GM10266 (cell line): ENCODE data around the gene MAST2.
"Not testable (repeated sequence)": the region's sequence is repeated elsewhere in the genome, so short reads cannot be mapped to it uniquely, and the experiment has no call there.

Experiments used
- DNase-seq: peaks from one replicate; pipeline ENCODE4 v3.0.0; 2012; ENCODE audit errors: extremely low spot score
- TF ChIP-seq, protein P1 (sequence below): IDR thresholded peaks from 2 replicates; pipeline ENCODE4 v1.5.1; 2012; ENCODE audit warnings: mild to moderate bottlenecking, low read depth; ENCODE audit not compliant: control insufficient read depth, insufficient read depth; ENCODE audit errors: missing control alignments

Gene MAST2

DNA sequence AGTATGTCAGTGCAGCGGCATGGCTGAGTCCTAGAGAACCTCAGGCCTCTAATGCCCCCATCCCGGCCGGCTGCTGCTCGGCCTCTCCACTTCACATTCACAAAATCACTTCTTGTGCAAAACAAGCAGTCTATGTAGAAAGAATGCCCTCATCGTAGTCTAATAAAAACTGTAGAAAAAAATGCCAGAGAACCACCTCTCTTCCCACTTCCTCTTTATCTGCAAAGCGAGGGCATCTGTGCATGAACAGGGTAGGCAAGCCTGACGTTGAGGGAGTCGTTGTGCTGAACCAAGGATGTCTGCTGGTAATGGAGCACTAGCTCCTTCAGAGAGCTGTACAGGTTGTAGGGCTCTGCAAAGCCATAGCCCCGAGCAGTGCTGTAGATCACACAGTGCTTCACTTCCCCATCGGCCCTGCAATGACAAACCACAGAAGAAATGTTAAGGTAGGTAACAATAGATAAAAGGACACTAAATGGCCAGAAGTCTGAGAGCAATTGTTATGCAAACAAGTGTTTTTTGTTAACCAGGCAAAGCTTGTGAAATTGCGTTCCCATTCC is 240.1 kb downstream of the MAST2 start:
- peak; percentile 48 for DNase-seq
- TF ChIP-seq, protein P1, sequence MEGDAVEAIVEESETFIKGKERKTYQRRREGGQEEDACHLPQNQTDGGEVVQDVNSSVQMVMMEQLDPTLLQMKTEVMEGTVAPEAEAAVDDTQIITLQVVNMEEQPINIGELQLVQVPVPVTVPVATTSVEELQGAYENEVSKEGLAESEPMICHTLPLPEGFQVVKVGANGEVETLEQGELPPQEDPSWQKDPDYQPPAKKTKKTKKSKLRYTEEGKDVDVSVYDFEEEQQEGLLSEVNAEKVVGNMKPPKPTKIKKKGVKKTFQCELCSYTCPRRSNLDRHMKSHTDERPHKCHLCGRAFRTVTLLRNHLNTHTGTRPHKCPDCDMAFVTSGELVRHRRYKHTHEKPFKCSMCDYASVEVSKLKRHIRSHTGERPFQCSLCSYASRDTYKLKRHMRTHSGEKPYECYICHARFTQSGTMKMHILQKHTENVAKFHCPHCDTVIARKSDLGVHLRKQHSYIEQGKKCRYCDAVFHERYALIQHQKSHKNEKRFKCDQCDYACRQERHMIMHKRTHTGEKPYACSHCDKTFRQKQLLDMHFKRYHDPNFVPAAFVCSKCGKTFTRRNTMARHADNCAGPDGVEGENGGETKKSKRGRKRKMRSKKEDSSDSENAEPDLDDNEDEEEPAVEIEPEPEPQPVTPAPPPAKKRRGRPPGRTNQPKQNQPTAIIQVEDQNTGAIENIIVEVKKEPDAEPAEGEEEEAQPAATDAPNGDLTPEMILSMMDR = no peak

DNA sequence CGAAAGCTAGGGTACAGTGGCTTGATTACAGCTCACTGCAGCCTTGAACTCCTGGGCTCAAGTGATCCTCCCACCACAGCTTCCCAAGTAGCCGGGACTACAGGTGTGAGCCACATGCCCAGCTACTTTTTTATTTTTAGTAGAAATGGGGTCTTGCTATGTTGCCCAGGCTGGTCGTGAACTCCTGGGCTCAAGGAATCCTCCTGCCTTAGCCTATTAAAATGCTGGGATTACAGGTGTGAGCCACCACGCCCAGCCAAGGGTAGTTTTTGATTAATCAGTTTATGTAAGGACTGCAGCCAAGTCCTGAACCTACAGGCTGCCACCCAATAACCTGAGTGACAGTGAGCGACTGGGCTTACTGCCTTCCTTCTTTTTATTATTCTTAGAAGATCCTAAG is 240.7 kb downstream of the MAST2 start:
- TF ChIP-seq, protein P1 = no peak
- no peak for DNase-seq

DNA sequence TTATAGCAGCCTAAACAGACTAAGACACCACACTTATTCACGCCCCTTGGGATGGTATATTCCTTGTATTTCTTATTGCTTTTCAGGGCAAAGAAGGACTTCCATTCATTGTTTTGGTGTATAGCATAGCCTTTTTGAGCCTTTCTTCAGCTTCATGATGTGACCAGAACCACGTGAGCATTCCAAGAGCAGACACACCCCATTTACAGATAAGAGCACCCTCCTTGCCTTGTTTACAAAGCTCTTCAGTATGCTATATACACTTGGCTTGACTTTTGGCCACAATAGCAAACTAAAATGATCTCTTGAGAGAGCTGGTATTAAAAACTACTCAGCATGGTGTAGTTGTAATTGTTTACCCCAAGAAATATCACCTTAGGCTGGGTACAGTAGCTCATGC is 250.3 kb downstream of the MAST2 start:
- DNase-seq = no peak
- TF ChIP-seq, protein P1 = no peak

DNA sequence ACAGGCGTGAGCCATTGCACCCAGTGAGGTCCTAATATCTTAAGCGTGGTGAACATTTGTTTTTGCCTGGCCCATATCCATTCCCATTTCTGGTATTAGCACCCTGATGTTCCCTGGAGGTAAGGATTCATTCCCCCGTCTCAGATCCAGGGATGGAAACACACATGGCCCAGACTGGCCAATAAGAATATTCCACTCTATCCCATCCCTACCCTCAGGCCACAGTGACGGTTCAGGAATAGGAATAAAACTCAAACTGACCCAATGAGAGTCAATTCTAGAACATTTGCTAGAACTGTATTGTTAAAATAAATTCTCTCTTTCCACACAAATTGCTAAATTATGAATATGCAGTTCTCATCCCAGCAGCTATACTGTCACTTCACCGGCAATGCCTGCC is 252.9 kb downstream of the MAST2 start:
- TF ChIP-seq, protein P1 = no peak
- DNase-seq = no peak

DNA sequence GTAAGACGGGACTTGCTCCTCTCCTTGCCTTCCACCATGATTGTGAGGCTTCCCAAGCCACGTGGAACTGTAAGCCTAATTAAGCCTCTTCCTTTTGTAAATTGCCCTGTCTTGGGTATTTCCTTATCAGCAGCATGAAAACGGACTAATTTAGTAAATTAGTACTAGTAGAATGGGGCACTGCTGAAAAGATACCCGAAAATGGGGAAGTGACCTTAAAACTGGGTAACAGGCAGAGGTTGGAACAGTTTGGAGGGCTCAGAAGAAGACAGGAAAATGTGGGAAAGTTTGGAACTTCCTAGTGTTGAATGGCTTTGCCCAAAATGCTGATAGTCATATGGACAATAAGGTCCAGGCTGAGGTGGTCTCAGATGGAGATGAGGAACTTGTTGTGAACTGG is 253.8 kb downstream of the MAST2 start:
- not testable (repeated sequence) for DNase-seq

DNA sequence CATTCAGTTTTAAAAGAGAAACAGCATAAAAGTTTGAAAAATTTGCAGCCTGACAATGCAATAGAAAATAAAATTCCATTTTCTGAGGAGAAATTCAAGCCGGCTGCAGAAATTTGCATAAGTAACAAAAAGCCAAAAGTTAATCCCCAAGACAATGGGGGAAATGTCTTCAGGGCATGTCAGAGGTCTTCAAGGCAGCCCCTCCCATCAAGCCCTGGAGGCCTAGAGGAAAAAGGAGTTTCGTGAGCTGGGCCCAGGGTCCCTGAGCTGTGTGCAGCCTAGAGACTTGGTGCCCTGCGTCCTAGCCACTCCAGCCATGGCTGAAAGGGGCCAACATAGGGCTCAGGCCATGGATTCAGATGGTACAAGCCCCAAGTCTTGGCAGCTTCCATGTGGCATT is 254.4 kb downstream of the MAST2 start:
- TF ChIP-seq, protein P1 = no peak
- DNase-seq = no peak

DNA sequence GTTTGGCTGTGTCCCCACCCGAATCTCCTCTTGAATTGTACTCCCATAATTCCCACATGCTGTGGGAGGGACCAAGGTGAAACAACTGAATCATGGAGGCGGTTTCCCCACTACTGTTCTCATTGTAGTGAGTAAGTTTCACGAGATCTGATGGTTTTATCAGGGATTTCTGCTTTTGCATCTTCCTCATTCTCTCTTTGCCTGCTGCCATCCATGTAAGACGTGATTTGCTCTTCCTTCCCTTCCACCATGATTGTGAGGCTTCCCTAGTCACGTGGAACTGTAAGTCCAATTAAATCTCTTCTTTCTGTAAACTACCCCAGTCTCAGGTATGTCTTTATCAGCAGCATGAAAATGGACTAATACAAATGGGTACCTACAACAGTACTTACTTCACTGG is 255.5 kb downstream of the MAST2 start:
- TF ChIP-seq, protein P1 = no peak
- DNase-seq = no peak

DNA sequence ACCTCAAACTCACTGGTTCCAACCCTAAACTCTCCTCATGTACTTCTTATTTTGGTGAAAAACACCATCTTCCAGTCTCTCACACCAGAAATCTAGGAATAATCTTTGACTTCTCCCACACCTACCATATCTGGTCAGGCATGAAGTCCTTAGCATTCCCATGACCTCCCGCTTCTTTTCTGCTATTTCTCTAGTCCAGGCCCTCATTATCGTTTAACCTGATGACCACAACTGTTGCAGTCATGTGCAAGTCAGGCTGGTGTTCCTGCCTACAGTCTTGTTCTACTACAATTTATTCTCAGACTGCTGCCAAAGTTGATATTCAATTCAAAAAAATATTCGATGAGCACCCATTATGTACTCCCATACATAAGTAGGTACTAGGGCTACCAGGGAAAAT is 257.7 kb downstream of the MAST2 start:
- no peak for DNase-seq
- TF ChIP-seq, protein P1 = no peak
